ENCODE results near the gene HNF4A. TPM values are rescaled to one million over a fixed set of nuclear protein-coding genes. Genes with fewer than 3 reads are reported as not detected.

Gene HNF4A
- total and polyA plus RNA-seq, 2 donors (not counting 3 experiments of a cell fraction or from before 2014, with no cell fraction given), result not detected

DNA sequence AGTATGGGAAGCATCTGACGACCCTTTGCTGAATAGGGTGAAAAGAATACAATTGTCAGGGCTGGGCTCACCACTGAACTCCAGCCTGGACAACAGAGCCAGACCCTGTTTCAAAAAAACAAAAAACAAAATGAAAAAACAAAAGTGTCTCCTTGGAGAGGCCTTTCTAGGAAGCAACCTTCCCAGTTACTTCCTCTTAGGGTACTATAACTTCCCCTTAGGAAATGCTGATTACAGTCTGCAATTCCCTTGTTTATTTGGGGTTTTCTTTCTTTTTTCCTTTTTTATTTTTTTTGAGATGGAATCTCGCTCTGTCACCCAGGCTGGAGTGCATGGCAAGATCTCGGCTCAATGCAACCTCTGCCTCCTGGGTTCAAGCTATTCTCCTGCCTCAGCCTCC lies 99.6 kb downstream of the HNF4A start:
- Histone ChIP-seq H3K4me2 (ENCODE audit: insufficient read depth, low read length) (no peak overlapping the region), H2AFZ (ENCODE audit: low read depth, low read length) (no peak overlapping the region), H3K4me1 (ENCODE audit: control insufficient read depth, extremely low read depth, insufficient read depth, low read length) (no peaks in the 10 kb centered on the region), H4K20me1 (replicated peaks; ENCODE audit: control insufficient read depth, extremely low read depth, insufficient read depth, low read length) (no peaks in the 10 kb centered on the region), H3K4me3 (replicated peaks in 1 of 3; ENCODE audit: insufficient read depth in 1 of 3, low read depth in 1 of 3, low read length in 3 of 3) (no peak overlapping the region), H3K9ac (replicated peaks; ENCODE audit: extremely low read depth, insufficient read depth, low read length) (no peak overlapping the region), H3K36me3 (ENCODE audit: control insufficient read depth in 2 of 2, extremely low read depth in 1 of 2, insufficient read depth in 2 of 2, low read length in 2 of 2) (no peaks in the 10 kb centered on the region), H3K79me2 (ENCODE audit: control insufficient read depth, insufficient read depth, low read length) (no peaks in the 10 kb centered on the region), H3K27me3 (ENCODE audit: control insufficient read depth in 2 of 2, insufficient read depth in 2 of 2, low read length in 2 of 2) (peaks cover 2% of the 10 kb centered on the region in 2 experiments), H3K9me1 (replicated peaks; ENCODE audit: control insufficient read depth, extremely low read depth, insufficient read depth, low read length) (no peaks in the 10 kb centered on the region), H3K27ac (ENCODE audit: insufficient read depth, low read depth, low read length) (no peak overlapping the region), H3K9me3 (replicated peaks; ENCODE audit: control insufficient read depth, insufficient read depth, low read length) (no peaks in the 10 kb centered on the region)
- POLR2A ChIA-PET, result no interaction called here
- intact Hi-C loops (cut with micrococcal nuclease) (no loop called here), dilution Hi-C loops (cut with MboI; ENCODE audit: extremely low pct_ligation_motif_present, low sequenced_read_pairs) (no loop called here)
- FAIRE-seq, result no peak
- no peak for DNase-seq (ENCODE audit: low read depth, low spot score)
- CTCF ChIA-PET, result interaction anchor here (1.9 kb wide), 1 partner anchor 40 kb away, joined by 4 read pairs; no protein-coding TSS in a partner anchor
- TF ChIP-seq, protein P1, sequence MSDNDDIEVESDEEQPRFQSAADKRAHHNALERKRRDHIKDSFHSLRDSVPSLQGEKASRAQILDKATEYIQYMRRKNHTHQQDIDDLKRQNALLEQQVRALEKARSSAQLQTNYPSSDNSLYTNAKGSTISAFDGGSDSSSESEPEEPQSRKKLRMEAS (IDR thresholded peaks at IDR 0.05; ENCODE audit: insufficient read depth, insufficient read length), result no peak
- TF ChIP-seq POLR2AphosphoS5 (IDR thresholded peaks at IDR 0.05; ENCODE audit: insufficient read depth, low read depth, low read length), result no peak
- no peak for TF ChIP-seq GATA2 (IDR thresholded peaks at IDR 0.05; ENCODE audit: insufficient read depth, insufficient read length, low read depth, low read length)
- TF ChIP-seq EZH2 (IDR thresholded peaks at IDR 0.05; ENCODE audit: borderline replicate concordance, low read depth, low read length, severe bottlenecking), result no peak
- TF ChIP-seq POLR2A (IDR thresholded peaks at IDR 0.05; ENCODE audit: low read depth, low read length), result no peak
- TF ChIP-seq FOS (IDR thresholded peaks at IDR 0.05; ENCODE audit: borderline replicate concordance, insufficient read depth, low read length), result no peak
- no peak for TF ChIP-seq MYC (IDR thresholded peaks at IDR 0.05; ENCODE audit: low read depth, low read length)
- TF ChIP-seq, protein P2, sequence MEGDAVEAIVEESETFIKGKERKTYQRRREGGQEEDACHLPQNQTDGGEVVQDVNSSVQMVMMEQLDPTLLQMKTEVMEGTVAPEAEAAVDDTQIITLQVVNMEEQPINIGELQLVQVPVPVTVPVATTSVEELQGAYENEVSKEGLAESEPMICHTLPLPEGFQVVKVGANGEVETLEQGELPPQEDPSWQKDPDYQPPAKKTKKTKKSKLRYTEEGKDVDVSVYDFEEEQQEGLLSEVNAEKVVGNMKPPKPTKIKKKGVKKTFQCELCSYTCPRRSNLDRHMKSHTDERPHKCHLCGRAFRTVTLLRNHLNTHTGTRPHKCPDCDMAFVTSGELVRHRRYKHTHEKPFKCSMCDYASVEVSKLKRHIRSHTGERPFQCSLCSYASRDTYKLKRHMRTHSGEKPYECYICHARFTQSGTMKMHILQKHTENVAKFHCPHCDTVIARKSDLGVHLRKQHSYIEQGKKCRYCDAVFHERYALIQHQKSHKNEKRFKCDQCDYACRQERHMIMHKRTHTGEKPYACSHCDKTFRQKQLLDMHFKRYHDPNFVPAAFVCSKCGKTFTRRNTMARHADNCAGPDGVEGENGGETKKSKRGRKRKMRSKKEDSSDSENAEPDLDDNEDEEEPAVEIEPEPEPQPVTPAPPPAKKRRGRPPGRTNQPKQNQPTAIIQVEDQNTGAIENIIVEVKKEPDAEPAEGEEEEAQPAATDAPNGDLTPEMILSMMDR (IDR thresholded peaks at IDR 0.05; ENCODE audit: extremely low read depth in 1 of 2, insufficient read depth in 1 of 2, low read depth in 1 of 2, low read length in 2 of 2), result no peak
- TF ChIP-seq JUN (IDR thresholded peaks at IDR 0.05; ENCODE audit: borderline replicate concordance, insufficient read depth, insufficient read length, low read depth), result no peak
- no TSS peak for BruUV-seq (replicated peaks)
